ENCODE measurements around the gene OPA1.
"Not testable (repeated sequence)": the region's sequence is repeated elsewhere in the genome, so short reads cannot be mapped to it uniquely, and the experiment has no call there.

OPA1 gene

DNA sequence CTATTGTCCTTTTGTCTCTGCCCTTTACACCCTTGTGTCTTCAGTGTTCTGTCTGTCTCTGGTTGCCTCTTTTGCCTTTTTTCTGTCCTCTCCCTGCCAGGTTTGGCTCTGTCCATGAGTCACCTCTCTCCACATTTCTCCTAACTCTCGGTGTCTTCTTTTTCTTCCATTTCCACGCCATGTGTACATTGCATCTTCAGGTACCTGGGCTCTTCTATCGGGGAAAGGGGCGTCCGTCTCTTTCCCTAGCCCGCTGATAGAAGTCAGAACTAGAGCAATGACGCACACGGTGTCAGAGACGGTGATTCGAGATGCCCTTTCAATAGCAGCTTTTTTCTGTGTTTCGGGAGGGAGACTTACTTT lies 641 bp downstream of the OPA1 start:
- no peak for DNase-seq

DNA sequence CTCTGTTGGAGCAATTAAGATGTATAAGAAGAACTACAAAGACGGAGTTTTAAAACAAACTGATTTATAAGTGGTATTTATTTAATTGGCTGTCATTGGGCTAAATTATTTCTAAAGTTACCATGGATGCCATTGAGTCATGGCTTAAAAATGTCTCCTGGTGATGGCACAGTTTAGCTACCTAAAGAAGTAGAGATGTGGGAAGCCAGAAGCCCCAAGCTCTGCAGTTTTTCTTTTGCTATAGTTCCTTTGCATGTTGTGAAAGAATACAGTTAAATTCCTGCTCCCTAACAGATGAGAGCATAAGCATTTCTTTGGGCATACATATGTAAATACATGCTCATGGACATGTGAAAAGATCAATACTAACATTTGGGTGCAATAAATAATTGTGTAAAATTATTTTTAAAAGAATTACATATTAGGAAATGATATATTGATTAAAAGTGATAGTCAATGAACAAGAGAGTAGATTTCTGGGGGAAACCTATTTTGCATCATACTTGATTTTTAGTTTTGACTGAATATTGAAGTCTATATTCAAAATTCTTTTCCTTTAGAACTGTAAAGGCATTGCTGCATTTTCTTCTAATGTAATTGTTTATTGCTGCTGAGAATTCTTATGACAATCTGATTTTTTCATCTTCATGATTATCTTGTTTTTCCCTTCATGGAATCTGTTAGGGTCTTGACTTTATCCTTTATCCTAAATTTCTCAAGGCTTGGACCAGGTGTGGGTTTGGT lies 2.1 kb downstream of the OPA1 start:
- no peak for DNase-seq

DNA sequence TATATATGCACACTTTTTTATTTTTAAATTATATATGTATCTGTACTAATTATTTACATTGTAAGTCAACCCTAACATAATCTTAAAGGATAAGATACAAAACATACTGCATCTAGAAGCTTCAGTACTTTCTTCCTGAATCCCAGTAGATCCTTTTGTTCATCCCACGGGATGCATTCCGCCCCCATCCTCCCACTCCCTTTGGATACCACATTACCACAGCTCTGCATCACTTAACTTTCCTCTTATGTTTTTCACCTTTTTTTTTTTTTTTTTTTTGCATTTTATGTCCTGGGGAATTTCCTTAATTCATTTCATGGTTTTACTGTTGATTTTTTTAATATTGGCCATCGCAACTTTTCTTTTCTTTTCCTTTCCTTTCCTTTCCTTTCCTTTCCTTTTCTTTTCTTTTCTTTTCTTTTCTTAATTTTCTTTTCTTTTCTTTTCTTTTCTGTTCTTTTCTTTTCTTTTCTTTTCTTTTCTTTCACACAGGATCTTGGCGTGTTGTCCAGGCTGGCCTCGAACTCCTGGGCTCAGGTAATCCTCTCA lies 3.0 kb downstream of the OPA1 start:
- DNase-seq: no peak

DNA sequence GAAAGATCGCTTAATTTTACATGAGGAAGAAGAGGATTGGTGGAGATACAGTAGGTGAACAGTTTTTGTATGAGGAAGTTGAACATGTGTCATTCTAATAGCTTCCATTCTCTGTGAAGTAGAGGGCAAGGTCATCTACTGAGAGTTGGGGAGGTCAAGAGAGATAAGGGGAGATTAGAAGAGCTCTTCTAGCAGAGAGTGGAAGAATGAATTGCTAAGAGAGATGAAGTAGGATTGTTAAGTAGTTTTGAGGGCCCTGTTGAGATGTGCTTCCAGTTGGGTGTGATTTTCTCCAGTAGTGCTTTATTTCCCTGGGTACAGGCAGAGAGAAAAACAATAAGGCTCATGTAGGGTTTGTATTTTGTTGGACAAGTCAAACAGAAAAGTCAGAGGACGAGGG lies 5.2 kb downstream of the OPA1 start:
- DNase-seq: no peak

DNA sequence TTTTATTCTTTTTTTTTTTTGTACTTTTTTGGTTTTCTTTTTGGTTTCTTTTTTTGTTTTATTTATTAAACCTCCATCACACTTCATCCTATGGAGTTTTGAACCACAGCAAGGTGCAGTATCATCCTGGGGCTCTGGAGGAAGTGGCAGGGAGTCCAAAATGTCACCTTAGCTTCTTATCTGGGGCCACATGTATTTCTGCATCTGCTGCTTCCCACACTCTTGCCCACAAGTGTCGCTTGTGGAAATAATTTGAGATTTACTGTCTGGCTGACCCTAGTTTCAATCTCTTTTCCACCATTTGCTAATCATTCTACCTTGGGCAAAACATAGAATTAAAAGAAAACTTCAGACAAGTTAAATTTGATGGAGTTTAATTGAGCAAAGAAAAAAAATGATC lies 6.4 kb downstream of the OPA1 start:
- DNase-seq: no peak

DNA sequence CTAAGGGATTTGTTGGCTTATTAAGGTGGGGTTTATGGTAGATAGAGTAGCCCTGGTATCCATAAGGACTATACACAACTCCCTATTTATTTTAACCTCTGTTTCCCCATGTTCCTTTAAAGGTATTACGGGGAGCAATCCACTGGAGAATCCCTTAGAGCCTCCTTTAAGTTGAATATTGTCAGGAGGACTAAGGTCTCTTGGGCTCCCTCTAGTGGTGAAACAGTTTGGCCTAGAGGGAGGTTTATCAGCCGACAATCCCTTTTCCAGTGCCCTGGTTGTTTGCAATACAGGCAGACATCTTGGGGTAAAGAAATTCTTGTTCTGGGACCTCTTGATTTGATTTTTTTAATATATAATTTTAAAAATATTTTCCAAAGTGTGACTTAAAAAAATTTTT lies 12.9 kb downstream of the OPA1 start:
- no peak for DNase-seq

DNA sequence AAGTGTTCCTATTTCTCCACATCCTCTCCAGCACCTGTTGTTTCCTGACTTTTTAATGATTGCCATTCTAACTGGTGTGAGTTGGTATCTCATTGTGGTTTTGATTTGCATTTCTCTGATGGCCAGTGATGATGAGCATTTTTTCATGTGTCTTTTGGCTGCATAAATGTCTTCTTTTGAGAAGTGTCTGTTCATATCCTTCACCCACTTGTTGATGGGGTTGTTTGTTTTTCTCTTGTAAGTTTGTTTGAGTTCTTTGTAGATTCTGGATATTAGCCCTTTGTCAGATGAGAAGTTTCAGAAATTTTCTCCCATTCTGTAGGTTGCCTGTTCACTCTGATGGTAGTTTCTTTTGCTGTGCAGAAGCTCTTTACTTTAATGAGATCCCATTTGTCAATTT lies 13.9 kb downstream of the OPA1 start:
- DNase-seq: not testable (repeated sequence)

DNA sequence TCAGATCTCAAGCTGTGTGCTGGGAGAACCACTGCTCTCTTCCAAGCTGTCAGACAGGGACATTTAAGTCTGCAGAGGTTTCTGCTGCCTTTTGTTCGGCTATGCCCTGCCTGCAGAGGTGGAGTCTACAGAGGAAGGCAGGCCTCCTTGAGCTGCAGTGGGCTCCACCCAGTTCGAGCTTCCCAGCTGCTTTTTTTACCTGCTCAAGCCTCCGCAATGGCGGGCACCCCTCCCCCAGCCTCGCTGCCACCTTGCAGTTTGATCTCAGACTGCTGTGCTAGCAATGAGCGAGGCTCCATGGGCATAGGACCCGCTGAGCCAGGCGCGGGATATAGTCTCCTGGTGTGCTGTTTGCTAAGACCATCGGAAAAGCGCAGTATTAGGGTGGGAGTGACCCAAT lies 17.5 kb downstream of the OPA1 start:
- DNase-seq: not testable (repeated sequence)

DNA sequence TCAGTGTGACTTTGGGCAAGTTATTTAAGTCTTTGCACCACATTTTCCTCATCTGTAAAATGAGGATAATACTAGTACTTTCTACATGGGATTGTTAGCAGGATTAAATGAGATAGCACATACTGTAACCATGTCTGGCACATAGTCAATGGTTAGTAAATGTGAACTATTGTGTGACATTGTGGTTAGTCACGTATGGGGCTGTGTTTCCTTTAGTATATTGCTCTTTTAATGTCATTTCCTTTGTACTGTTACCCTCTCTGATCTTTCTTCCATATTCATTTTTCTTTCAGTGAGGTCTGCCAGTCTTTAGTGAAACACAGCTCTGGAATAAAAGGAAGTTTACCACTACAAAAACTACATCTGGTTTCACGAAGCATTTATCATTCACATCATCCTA lies 21.4 kb downstream of the OPA1 start:
- no peak for DNase-seq

DNA sequence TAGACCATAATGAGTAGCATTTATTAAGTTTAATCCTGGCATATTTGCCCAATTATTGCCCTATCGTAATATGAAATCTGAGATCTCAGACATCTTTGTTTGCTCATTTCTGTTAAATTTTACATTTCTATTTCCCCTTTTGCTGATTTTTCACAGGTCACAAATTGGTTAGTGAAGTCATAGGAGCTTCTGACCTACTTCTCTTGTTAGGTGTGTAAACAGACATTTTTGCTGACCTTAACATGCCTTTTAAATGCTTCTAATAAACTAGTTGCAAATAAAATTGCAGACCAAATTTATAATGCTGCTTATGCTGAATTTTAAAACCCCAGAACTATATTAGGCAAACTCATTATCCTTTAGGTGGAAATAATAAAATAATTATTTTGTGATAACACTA lies 24.6 kb downstream of the OPA1 start:
- DNase-seq: no peak

DNA sequence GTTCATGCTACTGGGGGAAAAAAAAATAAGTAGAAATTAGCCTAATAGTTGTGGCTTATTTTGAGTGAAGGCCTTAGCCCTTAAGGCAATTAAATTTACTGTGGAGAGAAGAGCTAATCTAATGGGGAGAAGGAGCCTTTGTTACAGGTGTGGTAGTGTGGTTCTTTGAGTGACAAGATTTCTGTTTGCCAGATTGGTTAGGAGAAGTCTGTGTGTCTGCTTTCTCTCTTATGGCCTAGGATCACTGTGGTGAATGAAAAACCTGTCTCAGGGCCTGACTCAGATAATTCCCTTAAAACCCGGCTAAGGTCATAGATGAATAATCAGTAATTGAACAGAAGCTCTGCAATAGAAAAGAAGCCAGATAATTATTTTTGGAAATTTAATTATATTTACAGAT lies 27.0 kb downstream of the OPA1 start:
- no peak for DNase-seq

DNA sequence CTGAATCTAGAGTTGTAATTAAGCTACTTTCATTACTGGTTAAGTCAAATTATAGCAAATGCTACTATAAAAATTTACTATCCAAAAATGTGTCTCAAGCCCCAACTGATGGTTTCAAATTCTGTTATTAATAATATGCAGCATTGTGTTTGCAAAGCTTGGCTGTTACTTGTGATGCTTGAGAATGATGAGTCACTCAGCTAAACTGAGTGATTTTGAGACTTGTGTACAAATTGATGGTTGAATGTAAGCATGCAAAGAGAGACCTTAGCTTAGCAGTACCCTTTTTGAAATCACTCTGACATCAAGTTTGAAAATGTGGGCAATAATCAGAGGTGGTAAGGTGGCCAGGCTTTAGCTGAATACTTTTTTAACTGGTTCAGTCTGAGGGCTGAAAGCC lies 27.6 kb downstream of the OPA1 start:
- DNase-seq: no peak

DNA sequence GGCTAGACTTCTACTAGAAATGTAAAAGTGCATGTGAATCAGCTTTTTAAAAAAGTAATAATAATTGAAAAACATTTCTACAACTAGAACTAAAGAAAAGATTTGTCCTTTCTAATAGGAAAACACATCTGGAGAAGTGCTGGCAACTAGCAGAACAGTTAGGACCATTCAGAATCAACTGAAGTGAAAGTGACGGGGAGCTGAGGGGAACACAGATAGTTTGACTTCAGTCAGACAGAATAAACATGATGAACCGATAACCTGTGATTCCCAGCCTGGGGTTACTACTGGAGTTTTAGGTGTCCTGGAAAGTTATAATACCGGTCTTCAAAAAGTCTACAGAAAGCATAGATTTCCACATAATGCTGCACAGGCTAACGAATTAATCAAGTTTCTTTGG lies 28.1 kb downstream of the OPA1 start:
- no peak for DNase-seq

DNA sequence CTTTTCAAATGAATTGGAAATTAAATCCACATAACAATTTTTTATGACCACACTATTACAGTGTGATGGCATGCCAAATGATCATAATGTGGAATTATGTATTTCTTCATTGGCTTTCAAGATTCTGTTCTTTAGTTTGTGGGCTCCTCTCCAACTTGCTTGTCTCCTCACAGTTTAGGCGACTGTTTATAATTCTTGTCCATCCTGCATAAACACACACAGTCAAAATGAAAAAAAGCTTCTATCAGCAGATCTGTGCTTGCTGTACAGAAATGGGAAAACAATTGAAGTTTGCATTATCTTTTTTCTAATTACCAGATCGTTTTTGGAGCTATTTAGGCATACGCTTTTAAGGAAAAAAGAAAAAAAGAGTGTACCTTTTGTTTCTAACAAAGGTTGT lies 37.0 kb downstream of the OPA1 start:
- no peak for DNase-seq

DNA sequence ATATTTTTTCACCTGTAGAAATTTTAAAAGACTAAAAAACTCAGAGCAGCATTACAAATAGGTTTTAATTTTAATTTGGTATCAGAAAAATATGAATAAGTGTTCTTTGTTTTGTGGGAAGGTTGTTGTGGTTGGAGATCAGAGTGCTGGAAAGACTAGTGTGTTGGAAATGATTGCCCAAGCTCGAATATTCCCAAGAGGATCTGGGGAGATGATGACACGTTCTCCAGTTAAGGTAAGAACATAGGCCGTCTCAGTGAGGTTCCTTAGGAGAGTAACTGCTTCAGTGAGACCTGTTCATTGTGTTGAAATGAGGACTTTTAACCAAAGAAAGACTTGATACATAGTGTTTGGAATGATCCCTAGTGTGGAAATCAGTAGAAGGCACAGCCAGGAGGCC lies 44.8 kb downstream of the OPA1 start:
- DNase-seq: no peak

DNA sequence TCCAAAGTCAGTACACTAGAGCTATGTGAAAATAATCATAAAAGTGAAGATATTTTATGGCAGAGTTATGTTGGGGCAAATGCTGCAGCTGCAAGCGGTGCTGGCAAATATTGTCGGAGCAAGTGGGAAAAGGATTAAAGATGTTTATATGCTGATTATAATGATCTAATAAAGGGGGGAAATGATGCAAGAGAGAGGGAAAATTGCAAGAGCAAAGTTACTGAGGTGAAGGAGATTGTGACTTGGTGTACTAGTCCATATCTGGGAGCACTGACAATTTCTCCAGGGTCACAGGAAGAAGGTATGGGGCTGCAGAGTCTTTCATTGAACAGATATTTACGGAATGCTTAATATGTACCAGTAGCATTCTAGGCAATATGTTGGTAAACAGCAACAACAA lies 45.8 kb downstream of the OPA1 start:
- DNase-seq: no peak

DNA sequence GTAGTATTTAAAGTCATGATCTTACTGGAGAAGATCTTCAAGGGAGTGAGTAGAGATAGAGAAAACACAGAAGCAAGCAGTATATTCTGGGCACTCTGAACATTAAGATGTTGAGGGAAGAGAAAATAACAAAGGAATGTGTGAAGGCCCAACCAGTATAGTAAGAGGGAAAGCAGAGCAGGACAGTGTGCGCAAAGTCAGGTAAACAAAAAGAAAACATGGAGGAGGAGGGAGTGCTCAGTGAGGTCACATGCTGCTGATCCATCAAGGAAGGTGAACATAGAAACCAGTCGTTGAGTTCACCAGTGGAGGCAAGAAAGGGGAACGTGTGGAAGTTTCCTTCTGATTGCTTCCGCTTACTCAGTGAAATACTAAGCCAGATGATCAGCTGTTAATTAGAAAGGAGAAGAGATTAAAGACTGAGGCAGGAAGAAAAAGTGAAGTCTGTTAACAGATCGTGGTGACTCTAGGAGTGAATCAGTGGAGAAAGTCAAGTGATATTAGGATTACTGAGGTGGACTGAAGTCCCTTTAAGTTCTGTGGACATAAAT lies 47.2 kb downstream of the OPA1 start:
- no peak for DNase-seq

DNA sequence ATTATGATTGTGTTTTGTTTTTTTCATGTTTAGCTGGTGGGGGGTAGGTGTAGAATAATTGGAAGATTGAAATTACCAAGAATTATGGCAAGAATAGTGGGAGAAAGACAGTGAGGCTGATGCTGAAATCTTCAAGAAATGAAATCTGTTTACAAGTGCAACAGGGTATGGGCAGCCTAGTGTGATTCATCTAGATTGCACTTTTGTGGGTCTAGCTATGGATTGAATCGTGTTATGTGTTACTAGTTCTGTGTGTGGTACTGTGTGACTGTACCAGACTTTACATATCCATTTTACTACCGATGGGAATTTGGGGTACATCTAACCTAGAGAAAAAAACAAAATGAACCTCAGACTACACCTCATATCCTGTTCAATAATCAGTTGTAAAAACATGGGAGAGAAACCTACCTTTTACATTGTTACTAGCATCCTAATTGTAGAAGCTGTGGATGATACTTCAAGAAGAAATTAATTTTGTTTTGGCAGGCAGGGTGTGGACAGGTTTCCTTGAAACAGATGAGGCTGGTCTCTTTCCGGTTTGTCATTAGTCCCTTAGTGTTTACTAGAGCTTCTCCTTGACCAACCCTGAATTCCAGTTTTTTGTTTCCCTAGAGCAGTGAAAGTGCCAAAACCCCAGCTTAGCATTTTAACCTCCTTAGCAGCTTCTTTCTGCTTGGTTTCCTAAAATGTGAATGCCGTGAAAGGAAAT lies 47.9 kb downstream of the OPA1 start:
- DNase-seq: no peak

DNA sequence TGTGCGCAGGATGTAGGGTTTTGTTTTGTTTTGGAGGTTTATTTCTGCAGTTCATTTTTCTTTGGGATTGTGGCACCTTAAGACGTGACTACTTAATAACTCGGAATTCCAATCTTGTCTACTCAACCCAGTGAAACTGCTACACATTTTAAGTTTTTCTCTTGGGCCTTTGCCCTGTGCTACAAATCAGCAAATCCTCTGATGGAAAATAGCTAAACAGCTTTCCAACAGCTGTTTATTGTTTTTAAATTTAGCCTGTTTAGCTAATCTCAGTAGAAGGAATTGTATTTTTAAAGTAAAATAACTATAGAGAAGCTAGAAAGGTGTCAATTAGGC lies 48.4 kb downstream of the OPA1 start:
- no peak for DNase-seq

DNA sequence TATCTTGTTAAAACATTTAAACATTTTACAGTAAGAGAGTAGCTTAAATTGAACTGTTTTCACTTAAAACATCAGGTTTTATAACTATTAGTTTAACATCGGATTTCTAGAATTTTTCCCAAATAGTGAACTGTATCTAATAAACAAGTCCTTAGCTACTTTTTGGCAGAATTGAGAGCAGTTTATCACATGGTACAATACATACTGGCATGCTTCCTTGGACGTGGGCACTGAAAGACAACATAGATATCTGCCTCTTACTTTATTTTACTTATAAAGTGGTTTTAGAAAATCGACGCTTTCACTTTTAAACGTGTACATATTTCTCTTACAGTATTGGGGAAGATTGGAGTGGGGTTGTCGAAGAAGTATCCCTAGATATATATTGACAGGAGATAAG lies 52.8 kb downstream of the OPA1 start:
- DNase-seq: no peak

DNA sequence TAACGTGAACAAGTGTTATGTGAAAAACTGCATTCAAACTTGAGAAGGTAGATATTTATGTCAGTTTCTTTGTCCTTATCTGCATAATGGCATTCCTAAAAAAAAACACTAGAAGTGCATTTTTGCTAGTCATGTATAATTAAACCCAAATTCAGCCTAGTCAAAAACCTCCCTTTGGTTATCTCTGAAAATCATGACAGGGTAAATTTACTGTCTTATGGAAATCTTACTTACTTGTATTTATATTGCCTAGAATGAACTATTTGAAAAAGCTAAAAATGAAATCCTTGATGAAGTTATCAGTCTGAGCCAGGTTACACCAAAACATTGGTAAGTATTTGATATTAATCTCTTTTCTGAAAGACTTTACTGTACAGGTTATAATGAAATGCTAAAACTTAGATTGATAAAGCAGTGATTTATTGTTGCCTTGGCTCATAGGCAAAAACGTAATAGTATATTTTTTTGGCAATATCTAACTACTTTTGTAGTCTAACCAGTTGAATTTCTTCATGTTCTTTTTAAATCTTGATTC lies 55.6 kb downstream of the OPA1 start:
- no peak for DNase-seq

DNA sequence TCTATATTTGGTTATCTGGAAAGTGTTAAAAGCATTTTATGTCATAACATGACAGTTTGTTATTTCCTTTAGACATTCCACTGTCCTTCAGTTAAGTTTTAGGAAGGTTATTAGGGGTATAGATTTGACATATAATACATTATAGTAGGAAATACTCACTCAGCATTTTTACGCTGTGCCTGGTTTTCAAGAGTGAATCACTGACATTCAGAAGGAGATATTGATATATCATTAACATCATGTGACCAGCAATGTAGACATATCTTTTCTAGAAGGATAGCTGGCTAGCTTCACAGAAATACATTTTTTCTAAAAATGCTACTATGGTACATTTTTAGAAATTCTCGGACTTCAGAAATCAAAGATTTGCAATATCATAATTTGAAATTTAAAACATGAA lies 57.6 kb downstream of the OPA1 start:
- DNase-seq: no peak

DNA sequence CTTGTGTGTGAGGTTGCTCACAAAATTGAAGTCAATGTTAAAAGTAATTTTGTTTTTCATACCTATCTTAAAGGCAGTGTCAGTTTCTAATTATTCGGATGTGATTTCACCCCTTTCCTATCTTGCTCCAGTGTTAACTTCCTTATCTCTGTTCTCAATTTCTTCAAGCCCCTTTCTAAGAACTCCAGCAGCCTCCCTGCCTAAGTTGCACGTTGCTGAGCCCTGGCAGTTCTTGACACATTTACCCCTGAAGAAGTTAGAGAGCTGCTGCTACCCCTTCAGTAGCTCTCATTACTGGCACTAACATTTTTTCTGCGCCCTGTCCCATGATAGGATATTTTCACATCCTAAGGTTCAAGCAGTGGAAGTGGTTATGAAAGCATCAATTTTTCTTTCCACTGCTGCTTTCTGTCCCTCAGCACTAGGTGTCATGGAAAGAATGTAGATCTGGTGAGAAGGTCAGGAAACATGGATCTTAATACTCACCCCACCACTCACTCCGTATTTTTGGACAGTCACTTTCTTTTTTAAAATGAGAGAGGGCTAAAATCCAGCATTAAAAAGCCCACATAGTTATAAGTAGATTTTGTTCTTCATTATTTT lies 62.9 kb downstream of the OPA1 start:
- DNase-seq: no peak

DNA sequence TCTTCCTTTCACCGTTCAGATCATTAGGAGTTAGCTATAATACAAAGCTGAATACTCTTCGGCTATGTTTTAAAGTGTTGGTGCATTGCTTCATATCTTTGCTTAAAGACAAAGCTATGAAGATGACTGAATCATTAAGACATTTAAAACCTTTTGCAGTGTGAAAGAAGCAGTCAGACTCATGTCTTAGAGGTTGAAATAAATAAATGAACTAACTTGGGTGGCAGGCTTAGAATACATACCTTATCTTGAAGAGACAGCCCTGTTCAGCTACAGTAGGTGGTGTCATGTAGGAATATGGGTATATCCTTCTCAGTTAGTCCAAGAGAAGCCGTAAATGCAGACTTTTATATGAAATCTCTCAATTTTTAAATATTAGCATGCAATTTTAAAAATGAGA lies 63.4 kb downstream of the OPA1 start:
- no peak for DNase-seq

All from cortex of kidney (tissue), 1 donor.